Measurements from ENCODE around the gene ZNF3. TPM values are rescaled to one million over a fixed set of nuclear protein-coding genes. Genes with fewer than 3 reads are reported as not detected.

The ZNF3 gene
- total and polyA plus RNA-seq, 4 donors, result 6.3 to 26.7 (median 23.0) TPM

GRCh38 chr7:100059251-100059739, 22.2 kb downstream of the ZNF3 start:
- intact Hi-C loops (cut with DNase I), result no loop called here
- peaks cover 7 to 16% of the 10 kb centered on the region in 2 donors for H3K36me3 ChIP-seq (ENCODE audit: control insufficient read depth in 1 of 2, insufficient read depth in 2 of 2, low read length in 1 of 2)
- WGBS, 2 donors, result 87 to 93% methylated on average over 5 of the region's 5 CpGs
- no peaks in the 10 kb centered on the region for H3K4me1 ChIP-seq (ENCODE audit: control insufficient read depth in 1 of 2, insufficient read depth in 2 of 2, low read length in 2 of 2)
- H3K4me3 ChIP-seq (ENCODE audit: low read length in 2 of 2), result no peak overlapping the region
- ATAC-seq (ENCODE audit: low FRiP score) (no peak), DNase-seq (no peak)
- H3K27me3 ChIP-seq (ENCODE audit: control insufficient read depth in 1 of 2, insufficient read depth in 2 of 2, low read length in 1 of 2), result no peaks in the 10 kb centered on the region
- H3K27ac ChIP-seq (ENCODE audit: low read depth in 1 of 2, low read length in 2 of 2), result no peak overlapping the region
- no peaks in the 10 kb centered on the region for H3K9me3 ChIP-seq (ENCODE audit: control insufficient read depth, low read length)

GRCh38 chr7:100057006-100057405, 24.5 kb downstream of the ZNF3 start:
- no peak overlapping the region for H3K27ac ChIP-seq (ENCODE audit: low read depth in 1 of 2, low read length in 2 of 2)
- intact Hi-C loops (cut with DNase I), result no loop called here
- H3K4me1 ChIP-seq (ENCODE audit: control insufficient read depth in 1 of 2, insufficient read depth in 2 of 2, low read length in 2 of 2), result no peaks in the 10 kb centered on the region
- no peaks in the 10 kb centered on the region for H3K9me3 ChIP-seq (ENCODE audit: control insufficient read depth, low read length)
- H3K4me3 ChIP-seq (ENCODE audit: low read length in 2 of 2), result no peak overlapping the region
- ATAC-seq (ENCODE audit: low FRiP score) (no peak), DNase-seq (no peak)
- H3K27me3 ChIP-seq (ENCODE audit: control insufficient read depth in 1 of 2, insufficient read depth in 2 of 2, low read length in 1 of 2), result no peaks in the 10 kb centered on the region
- H3K36me3 ChIP-seq (ENCODE audit: control insufficient read depth in 1 of 2, insufficient read depth in 2 of 2, low read length in 1 of 2), result peaks cover 7 to 10% of the 10 kb centered on the region in 2 donors
- 93 to 95% methylated on average over 10 of the region's 10 CpGs for WGBS, 2 donors

- ATAC-seq (ENCODE audit: low FRiP score), result no peak
- no peaks in the 10 kb centered on the region for H3K9me3 ChIP-seq (ENCODE audit: control insufficient read depth, low read length)
- no peak overlapping the region for H3K27ac ChIP-seq (ENCODE audit: low read depth in 1 of 2, low read length in 2 of 2)
- WGBS, 2 donors, result 59 to 65% methylated on average over 3 of the region's 3 CpGs
- DNase-seq, result no peak
- peaks cover 2 to 9% of the 10 kb centered on the region in 2 donors for H3K36me3 ChIP-seq (ENCODE audit: control insufficient read depth in 1 of 2, insufficient read depth in 2 of 2, low read length in 1 of 2)
- H3K4me3 ChIP-seq (ENCODE audit: low read length in 2 of 2), result no peak overlapping the region
- intact Hi-C loops (cut with DNase I), result no loop called here
- H3K4me1 ChIP-seq (ENCODE audit: control insufficient read depth in 1 of 2, insufficient read depth in 2 of 2, low read length in 2 of 2), result no peaks in the 10 kb centered on the region
- H3K27me3 ChIP-seq (ENCODE audit: control insufficient read depth in 1 of 2, insufficient read depth in 2 of 2, low read length in 1 of 2), result no peaks in the 10 kb centered on the region
Observed at GRCh38 chr7:100053215-100053614, 28.3 kb downstream of the ZNF3 start.

- no peaks in the 10 kb centered on the region for H3K27me3 ChIP-seq (ENCODE audit: control insufficient read depth in 1 of 2, insufficient read depth in 2 of 2, low read length in 1 of 2)
- intact Hi-C loops (cut with DNase I), result no loop called here
- H3K9me3 ChIP-seq (ENCODE audit: control insufficient read depth, low read length), result no peaks in the 10 kb centered on the region
- no peak overlapping the region for H3K4me3 ChIP-seq (ENCODE audit: low read length in 2 of 2)
- H3K36me3 ChIP-seq (ENCODE audit: control insufficient read depth in 1 of 2, insufficient read depth in 2 of 2, low read length in 1 of 2), result no peaks in the 10 kb centered on the region
- 81 to 82% methylated on average over 3 of the region's 3 CpGs for WGBS, 2 donors
- H3K27ac ChIP-seq (ENCODE audit: low read depth in 1 of 2, low read length in 2 of 2), result no peak overlapping the region
- H3K4me1 ChIP-seq (ENCODE audit: control insufficient read depth in 1 of 2, insufficient read depth in 2 of 2, low read length in 2 of 2), result no peaks in the 10 kb centered on the region
- DNase-seq (no peak), ATAC-seq (ENCODE audit: low FRiP score) (no peak)
Observed at GRCh38 chr7:100051611-100052010, 29.9 kb downstream of the ZNF3 start.

GRCh38 chr7:100049441-100050291, 31.9 kb downstream of the ZNF3 start, which contains the start of gene ZSCAN21:
Gene ZSCAN21 (plus strand): TSS chr7:100049774. CDS start chr7:100057007, 7,233 bp downstream.
- 1% methylated on average over 47 of the region's 47 CpGs for WGBS, 2 donors
- H3K36me3 ChIP-seq (ENCODE audit: control insufficient read depth in 1 of 2, insufficient read depth in 2 of 2, low read length in 1 of 2), result no peaks in the 10 kb centered on the region
- H3K4me3 ChIP-seq (ENCODE audit: low read length in 2 of 2), result peak within 1 kb of the TSS; percentile 72 to 80
- DNase-seq (peak; percentile 90 to 97), ATAC-seq (ENCODE audit: low FRiP score) (peak; percentile 97)
- H3K4me1 ChIP-seq (ENCODE audit: control insufficient read depth in 1 of 2, insufficient read depth in 2 of 2, low read length in 2 of 2), result no peaks in the 10 kb centered on the region
- no peaks in the 10 kb centered on the region for H3K9me3 ChIP-seq (ENCODE audit: control insufficient read depth, low read length)
- intact Hi-C loops (cut with DNase I), result loop anchor here in 1 of 2 donors (1.0 to 5.0 kb wide), 3 partner anchors 33 to 51 kb away; partner anchors contain the start of gene COPS6
- peak within 1 kb of the TSS; percentile 28 to 92 for H3K27ac ChIP-seq (ENCODE audit: low read depth in 1 of 2, low read length in 2 of 2)
- H3K27me3 ChIP-seq (ENCODE audit: control insufficient read depth in 1 of 2, insufficient read depth in 2 of 2, low read length in 1 of 2), result no peaks in the 10 kb centered on the region

GRCh38 chr7:100048680-100049079, 32.8 kb downstream of the ZNF3 start:
- ATAC-seq (ENCODE audit: low FRiP score) (no peak), DNase-seq (no peak)
- Histone ChIP-seq H3K27me3 (ENCODE audit: control insufficient read depth in 1 of 2, insufficient read depth in 2 of 2, low read length in 1 of 2) (no peaks in the 10 kb centered on the region), H3K27ac (ENCODE audit: low read depth in 1 of 2, low read length in 2 of 2) (no peak overlapping the region), H3K9me3 (ENCODE audit: control insufficient read depth, low read length) (no peaks in the 10 kb centered on the region), H3K4me1 (ENCODE audit: control insufficient read depth in 1 of 2, insufficient read depth in 2 of 2, low read length in 2 of 2) (no peaks in the 10 kb centered on the region), H3K4me3 (ENCODE audit: low read length in 2 of 2) (no peak overlapping the region), H3K36me3 (ENCODE audit: control insufficient read depth in 1 of 2, insufficient read depth in 2 of 2, low read length in 1 of 2) (no peaks in the 10 kb centered on the region)
- intact Hi-C loops (cut with DNase I), result loop anchor here in 1 of 2 donors (1.0 to 5.0 kb wide), 2 partner anchors 39 to 52 kb away; partner anchors contain the start of gene COPS6
- WGBS, 2 donors, result 94 to 96% methylated on average over 4 of the region's 4 CpGs

- H3K27ac ChIP-seq (ENCODE audit: low read depth in 1 of 2, low read length in 2 of 2), result no peak overlapping the region
- no peak for DNase-seq
- intact Hi-C loops (cut with DNase I), result loop anchor here in 1 of 2 donors (5.0 kb wide), 1 partner anchor 43 kb away; the partner anchor contains the start of gene COPS6
- ATAC-seq (ENCODE audit: low FRiP score), result no peak
- H3K4me3 ChIP-seq (ENCODE audit: low read length in 2 of 2), result no peak overlapping the region
- H3K36me3 ChIP-seq (ENCODE audit: control insufficient read depth in 1 of 2, insufficient read depth in 2 of 2, low read length in 1 of 2), result no peaks in the 10 kb centered on the region
- WGBS, 2 donors, result 70 to 73% methylated on average over 6 of the region's 6 CpGs
- H3K4me1 ChIP-seq (ENCODE audit: control insufficient read depth in 1 of 2, insufficient read depth in 2 of 2, low read length in 2 of 2), result no peaks in the 10 kb centered on the region
- H3K9me3 ChIP-seq (ENCODE audit: control insufficient read depth, low read length), result no peaks in the 10 kb centered on the region
- no peaks in the 10 kb centered on the region for H3K27me3 ChIP-seq (ENCODE audit: control insufficient read depth in 1 of 2, insufficient read depth in 2 of 2, low read length in 1 of 2)
Observed at GRCh38 chr7:100044718-100045117, 36.8 kb downstream of the ZNF3 start.

- ATAC-seq (ENCODE audit: low FRiP score) (no peak), DNase-seq (no peak)
- H3K9me3 ChIP-seq (ENCODE audit: control insufficient read depth, low read length), result no peaks in the 10 kb centered on the region
- no peaks in the 10 kb centered on the region for H3K4me1 ChIP-seq (ENCODE audit: control insufficient read depth in 1 of 2, insufficient read depth in 2 of 2, low read length in 2 of 2)
- WGBS, 2 donors, result 69 to 71% methylated on average over 7 of the region's 7 CpGs
- intact Hi-C loops (cut with DNase I), result no loop called here
- H3K4me3 ChIP-seq (ENCODE audit: low read length in 2 of 2), result no peak overlapping the region
- H3K27me3 ChIP-seq (ENCODE audit: control insufficient read depth in 1 of 2, insufficient read depth in 2 of 2, low read length in 1 of 2), result no peaks in the 10 kb centered on the region
- peaks cover 0 to 5% of the 10 kb centered on the region in 2 donors for H3K36me3 ChIP-seq (ENCODE audit: control insufficient read depth in 1 of 2, insufficient read depth in 2 of 2, low read length in 1 of 2)
- H3K27ac ChIP-seq (ENCODE audit: low read depth in 1 of 2, low read length in 2 of 2), result no peak overlapping the region
Observed at GRCh38 chr7:100040575-100040974, 40.9 kb downstream of the ZNF3 start.
